Esophagus mucosa (tissue), 1 donor: ENCODE results near the gene GAB4. TPM values are rescaled to one million over a fixed set of nuclear protein-coding genes. Genes with fewer than 3 reads are reported as not detected.

ENCODE experiments used
- ATAC-seq: fragments of 200-7000 bp; cut with Tn5 transposase; one replicate; pipeline ENCODE4 v1.9.1; 2020
- total RNA-seq: library from RNA; stranded (reverse); gene quantifications from one replicate; pipeline ENCODE4 v1.2.4, GENCODE V29; 2023
- donor health status: DM: yes; HTN: yes; CAD: no.

The GAB4 gene
- total RNA-seq, 1 donor from 2014 or later = not detected

DNA sequence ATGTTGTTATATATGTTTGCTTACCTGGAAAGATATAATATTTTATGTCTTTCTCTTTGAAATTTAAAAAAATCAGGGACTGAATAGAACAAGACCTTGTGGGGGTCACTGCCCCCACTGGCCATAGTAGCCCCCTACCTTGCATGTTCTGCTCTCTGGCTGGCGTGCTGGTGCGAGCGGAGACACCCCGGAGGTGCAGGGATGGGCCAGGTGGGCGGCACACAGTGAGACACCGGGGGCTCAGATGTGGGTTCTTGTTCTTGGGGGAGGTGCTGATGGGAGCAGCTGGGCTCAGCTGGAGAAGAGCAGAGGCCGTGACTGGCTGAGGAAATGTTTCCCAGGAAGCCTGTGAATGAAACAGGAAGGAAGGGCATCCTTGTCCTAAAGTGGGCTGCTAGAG is 20.2 kb downstream of the GAB4 start:
- no peak for ATAC-seq

DNA sequence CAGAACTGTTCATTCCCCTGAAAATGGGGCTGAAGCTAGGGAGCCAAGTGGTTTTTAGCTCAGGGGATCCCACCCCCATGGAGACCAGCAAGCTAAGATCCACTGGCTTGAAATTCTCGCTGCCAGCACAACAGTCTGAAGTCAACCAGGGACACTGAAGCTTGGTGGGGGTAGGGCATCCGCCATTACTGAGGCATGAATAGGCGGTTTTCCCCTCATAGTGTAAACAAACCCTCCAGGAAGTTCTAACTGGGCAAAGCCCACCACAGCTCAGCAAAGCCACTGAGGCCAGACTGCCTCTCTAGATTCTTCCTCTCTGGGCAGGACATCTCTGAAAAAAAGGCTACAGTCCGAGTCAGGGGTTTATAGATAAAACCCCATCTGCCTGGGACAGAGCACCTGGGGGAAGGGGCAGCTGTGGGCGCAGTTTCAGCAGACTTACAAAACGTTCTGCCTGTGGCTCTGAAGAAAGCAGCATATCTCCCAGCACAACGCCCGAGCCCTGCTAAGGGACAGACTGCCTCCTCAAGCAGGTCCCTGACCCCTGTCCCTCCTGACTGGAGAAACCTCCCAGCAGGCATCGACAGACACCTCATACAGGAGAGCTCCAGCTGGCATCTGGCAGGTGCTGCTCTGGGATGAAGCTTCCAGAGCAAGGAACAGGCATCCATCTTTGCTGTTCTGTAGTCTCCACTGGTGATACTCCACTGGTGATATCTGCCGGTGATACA is 32.7 kb downstream of the GAB4 start:
- ATAC-seq = no peak

- no peak for ATAC-seq
These were observed 33.5 kb downstream of the GAB4 start for GRCh38 chr22:16974298-16975084.

GRCh38 chr22:16973591-16974297 is 34.3 kb downstream of the GAB4 start:
- ATAC-seq = peak; percentile 20

- no peak for ATAC-seq
These were observed 35.7 kb downstream of the GAB4 start for GRCh38 chr22:16972311-16972710.

DNA sequence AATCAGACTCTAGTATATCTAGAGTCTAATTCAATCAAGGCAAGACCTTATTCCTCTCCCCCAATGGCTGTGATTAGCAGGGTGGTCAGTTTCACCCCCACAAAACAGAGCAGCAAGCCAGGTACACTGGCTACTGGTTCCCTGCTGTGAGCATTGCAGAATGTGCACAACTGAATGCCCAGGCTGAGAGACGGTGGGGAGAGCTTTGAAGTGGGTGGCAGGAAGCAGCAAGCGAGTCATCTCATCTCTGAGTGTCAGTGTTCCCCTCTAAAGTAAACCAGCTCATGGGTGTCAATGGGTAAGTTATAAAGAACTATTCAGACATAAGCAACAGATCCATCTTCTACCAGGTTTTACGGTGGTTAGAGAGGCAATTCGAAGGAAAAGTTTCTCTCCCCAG is 37.6 kb downstream of the GAB4 start:
- no peak for ATAC-seq

DNA sequence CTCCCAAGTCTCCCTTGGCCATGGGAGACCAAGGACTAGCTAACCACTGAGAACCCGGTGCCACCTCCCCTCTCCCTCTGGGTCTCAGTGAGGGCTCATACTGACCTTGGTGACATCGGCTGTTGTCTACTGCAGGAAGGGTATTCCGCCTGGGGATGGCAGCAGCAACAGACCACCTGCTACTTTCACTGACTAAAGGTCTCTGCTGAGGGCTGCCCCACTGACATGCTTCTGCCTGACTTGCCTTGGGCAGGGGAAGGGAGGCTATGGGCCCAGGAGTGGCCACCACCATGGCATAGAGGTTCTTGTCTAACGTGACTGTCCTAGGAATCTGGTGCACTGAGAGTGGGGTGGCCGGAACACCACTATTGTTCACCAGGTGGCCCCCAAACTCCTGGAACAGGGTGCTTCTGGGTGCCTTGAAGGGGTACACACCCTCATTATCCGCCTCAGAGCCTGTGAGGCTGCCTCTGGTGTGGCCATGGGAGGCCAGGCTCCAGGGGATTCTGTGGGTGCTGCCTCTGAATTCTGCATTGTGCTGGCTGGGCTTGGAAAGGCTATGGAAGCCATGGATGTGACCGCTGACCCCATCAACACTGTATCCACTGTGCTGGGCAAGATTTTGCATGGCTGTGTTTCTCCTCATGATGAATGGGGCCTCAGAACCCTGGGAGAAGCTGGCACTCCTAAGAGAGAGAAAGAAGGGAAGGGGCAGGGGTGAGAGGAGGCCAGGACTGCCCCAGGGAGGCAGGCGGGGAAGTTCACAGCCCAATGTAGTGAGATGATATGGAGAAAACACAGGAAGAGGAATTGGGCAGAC is 38.3 kb downstream of the GAB4 start:
- no peak for ATAC-seq

- no peak for ATAC-seq
These were observed 39.8 kb downstream of the GAB4 start for GRCh38 chr22:16968218-16968595.

DNA sequence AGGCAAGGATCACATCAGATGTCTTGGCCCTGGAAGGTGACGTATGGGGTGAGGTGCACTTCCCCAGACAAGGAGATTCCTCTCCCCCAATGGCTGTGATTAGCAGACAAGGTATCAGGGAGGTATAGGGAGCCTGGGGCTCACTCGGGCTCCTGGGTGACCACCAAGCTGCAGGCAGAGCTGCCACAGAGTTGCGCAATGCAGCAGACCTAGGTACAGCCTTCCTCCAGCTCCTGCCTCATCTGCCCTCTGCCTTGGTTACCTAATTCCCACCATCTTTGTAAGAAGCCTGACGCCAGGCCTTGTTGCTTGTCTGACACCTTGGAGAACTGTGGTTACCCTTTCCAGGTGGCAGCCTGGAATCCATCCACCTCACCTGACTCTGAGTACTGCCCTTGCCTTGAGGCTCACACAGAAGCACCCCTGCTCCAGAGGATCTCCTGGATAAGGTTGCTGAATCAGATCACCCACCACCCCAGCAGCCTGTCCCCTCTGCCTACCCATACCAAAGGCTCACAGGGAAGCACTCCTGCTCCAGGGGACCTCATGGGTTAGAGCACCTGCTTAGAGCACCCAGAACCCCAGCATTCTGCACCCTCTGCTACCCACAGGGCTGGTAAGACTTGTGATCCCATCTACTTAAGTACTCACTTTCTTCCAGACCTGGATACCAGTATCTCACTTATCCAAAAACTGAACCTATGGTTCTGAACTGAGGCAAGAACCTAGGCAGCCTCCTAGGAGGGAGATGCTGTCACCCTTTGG is 40.4 kb downstream of the GAB4 start:
- no peak for ATAC-seq

DNA sequence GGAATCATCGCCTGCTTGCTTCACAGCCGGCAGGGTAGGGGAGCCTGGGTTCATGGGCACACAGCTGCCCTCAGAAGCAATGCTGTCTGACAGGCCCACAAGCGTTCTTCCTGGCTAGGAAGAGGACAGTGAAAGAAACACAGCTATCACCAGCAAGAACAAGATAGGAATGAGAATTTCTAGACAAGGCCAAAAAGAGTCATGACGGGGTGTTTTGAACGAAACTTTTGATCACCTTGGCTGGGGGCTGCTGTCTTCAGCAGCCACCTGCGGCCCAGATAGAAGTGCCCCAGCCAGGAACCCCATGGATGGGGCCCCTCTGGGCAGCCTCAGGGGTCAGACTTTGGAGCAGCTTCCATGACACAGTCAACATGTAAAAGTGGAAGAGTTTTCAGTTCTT is 41.8 kb downstream of the GAB4 start:
- no peak for ATAC-seq

DNA sequence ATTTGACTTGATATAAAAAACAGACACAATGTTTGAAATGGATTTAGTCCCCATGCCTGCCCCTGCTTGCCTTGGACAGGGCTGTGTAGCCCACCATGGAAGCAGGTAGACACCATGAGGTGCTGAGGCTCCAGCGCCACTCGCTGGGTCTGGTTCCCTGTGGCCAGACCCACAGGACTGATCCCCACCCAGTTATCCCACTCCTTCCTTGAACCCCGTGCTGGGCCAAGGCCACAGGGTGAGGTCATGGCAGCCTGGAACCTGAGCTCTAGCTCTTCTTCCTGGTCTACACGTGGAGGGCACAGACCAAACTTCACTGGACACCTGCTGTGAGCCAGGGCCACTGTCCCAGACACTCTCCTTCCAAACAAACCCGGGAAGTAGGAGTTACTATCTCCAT is 42.5 kb downstream of the GAB4 start:
- no peak for ATAC-seq

GRCh38 chr22:16965083-16965482 is 42.9 kb downstream of the GAB4 start:
- no peak for ATAC-seq

GRCh38 chr22:16964366-16964765 is 43.7 kb downstream of the GAB4 start:
- ATAC-seq = no peak

DNA sequence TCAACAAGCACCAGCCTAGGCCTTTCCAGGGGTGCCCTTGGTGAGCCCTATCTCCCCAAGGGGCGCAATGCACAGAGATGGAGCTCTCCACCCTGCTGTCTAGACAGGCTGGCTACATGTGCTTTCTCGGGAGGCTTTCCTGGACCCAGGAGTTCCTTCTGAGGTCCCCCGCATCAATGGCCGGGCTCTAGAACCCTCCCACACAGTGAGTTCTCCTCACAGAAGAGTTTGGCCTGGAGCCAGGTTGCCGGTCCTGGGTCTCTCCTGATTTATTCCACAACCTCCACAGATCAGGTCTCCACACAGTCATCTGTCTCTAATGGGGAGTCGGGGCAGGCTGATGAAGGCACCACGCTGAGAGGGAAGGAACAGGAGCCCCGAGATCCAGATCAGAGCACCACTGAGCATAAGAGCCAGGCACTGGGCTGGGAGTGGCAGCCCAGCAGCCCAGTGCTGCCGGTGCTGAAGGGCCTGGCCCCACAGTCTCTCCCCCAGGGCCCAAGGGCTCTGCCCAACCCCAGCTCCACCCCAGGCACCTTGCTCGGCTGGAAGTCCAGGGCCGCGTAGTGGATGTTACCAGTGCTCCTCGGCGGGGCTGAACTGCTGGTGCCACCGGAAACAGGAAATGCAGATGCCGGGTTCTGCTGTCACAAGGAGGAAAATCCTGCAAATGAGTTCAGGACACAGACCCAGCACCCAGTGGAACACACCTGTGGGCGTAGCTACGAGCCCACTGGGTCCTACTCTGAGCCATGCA is 44.7 kb downstream of the GAB4 start:
- no peak for ATAC-seq

DNA sequence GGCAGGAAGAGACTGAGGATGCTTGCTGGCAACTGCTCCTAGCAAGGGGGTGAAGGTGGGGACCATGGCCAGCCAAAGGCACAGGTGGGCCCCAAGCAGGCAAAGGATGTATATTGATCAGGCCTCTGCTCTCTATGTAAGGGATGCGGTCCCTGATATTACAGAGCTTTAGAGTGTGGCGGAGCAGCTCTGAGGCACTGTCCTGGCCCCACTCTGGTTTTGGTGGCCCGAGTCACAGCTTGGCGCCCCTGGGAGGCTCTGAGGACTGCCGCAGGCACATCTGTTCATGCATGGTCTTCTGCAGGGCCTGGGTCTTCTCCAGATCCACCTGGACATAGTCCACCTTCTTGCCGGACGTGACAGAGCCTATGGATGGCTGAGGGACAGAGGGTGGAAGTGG is 45.5 kb downstream of the GAB4 start:
- no peak for ATAC-seq

GRCh38 chr22:16961477-16962186 is 46.4 kb downstream of the GAB4 start:
- no peak for ATAC-seq

DNA sequence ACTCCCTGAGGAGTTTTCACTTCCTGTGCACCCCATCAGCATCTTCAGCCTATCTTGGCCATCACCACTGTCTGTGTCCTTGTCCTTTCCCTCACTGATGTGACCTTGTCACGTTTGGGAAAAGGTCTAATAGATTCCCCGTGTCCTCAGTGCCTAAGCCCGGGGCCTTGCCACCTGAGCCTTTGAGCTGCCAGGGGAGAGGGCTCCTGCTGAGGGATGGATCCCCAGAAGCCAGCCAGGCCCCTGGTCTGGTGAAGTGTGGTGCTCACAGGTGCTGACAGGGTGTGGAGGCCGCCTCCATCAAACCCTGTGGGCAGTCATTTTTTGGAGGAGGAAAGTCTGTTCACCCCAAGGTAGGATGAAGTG is 47.2 kb downstream of the GAB4 start:
- no peak for ATAC-seq

DNA sequence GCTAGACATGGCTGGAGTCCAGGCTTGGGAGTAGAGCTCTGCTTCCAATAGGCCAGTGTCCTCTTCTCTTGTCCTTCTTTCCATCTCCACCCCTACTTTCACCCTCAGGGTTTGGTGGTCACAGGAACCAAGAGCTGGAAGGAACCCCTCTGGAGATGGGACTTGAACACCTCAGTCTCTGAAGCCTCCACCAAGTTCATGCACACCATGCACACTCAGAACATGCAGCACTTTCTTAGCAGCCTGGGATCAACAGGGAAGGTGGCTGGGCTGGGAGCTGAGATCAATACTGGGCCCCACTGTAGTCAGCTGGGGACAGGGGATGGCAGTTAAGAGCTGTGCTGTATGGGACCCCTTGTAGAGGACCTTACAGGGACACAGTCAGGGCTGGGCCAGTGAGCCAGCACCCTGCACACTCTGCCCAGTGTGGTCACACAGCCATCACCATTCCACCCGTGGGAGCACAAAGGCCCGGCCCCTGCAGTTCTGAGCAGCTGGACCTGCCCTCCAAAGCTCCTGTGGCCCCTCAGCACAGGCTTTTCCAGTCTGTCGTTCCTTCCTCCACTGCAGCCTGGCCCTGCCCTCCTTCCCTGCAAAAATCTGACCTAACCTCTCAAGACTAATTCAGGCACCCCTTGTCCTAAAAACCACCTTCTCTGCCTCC is 47.7 kb downstream of the GAB4 start:
- no peak for ATAC-seq

GRCh38 chr22:16959345-16959930 is 48.6 kb downstream of the GAB4 start:
- ATAC-seq = no peak

DNA sequence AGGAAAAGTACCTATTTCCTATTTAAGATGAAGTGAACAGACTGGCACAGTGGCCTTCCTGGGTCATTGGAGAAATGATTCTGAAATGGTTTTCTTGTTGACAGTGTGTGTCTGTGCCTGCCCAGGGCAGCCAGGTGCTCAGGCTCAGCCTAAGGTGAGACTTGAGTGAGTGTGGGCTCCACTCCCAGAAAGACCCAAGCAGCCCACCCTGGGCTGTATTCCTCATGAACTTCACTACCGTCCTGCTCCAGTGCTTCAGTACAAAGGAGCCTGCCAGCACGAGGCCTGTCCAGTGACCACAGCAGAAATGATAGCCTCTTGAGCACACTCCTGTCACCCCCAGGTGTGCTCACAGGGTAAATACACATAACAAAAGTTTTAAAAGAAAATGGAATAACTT is 49.5 kb downstream of the GAB4 start:
- no peak for ATAC-seq
